ENCODE results near the gene TOX2. TPM values are rescaled to one million over a fixed set of nuclear protein-coding genes. Genes with fewer than 3 reads are reported as not detected.

TOX2 gene
- total RNA-seq, 2 donors from 2014 or later, result 2.4 to 3.4 TPM

GRCh38 chr20:44056010-44056698, 141.5 kb downstream of the TOX2 start:
- Histone ChIP-seq H3K9me3 (ENCODE audit: control insufficient read depth, low read length) (peaks cover 5% of the 10 kb centered on the region), H3K9ac (ENCODE audit: extremely low read depth, low read length, poor library complexity, severe bottlenecking) (no peak overlapping the region), H3K27ac (ENCODE audit: low read depth, low read length) (no peak overlapping the region), H3K4me3 (ENCODE audit: low read length) (no peak overlapping the region), H3K36me3 (ENCODE audit: control insufficient read depth, insufficient read depth, low read length) (no peaks in the 10 kb centered on the region), H3K4me1 (ENCODE audit: control insufficient read depth, insufficient read depth, low read length) (no peaks in the 10 kb centered on the region), H3K27me3 (ENCODE audit: control insufficient read depth, insufficient read depth, low read length, poor library complexity, severe bottlenecking) (no peaks in the 10 kb centered on the region)
- Mint-ChIP-seq H3K4me1 (peaks cover 5% of the 10 kb centered on the region), H3K4me3 (no peak overlapping the region), H3K27ac (no peak overlapping the region), H3K36me3 (ENCODE audit: low read depth) (no peaks in the 10 kb centered on the region), H3K27me3 (ENCODE audit: insufficient read depth) (no peaks in the 10 kb centered on the region), H3K9me3 (peaks cover 3% of the 10 kb centered on the region)
- peak; percentile 88 for TF ChIP-seq CTCF (conservative IDR thresholded peaks at IDR 0.05)
- 71 to 88% methylated on average over 7 to 13 of the region's 13 CpGs for WGBS, 2 experiments (ENCODE audit: insufficient coverage in 1 of 2, insufficient read length in 1 of 2)
- peak; percentile 89 for DNase-seq

- H3K27ac Mint-ChIP-seq, result no peak overlapping the region
- no peaks in the 10 kb centered on the region for H3K27me3 ChIP-seq (ENCODE audit: control insufficient read depth, insufficient read depth, low read length, poor library complexity, severe bottlenecking)
- no peak overlapping the region for H3K4me3 ChIP-seq (ENCODE audit: low read length)
- WGBS, 2 experiments (ENCODE audit: insufficient coverage in 1 of 2, insufficient read length in 1 of 2), result 87 to 88% methylated on average over 5 of the region's 5 CpGs
- H3K4me1 Mint-ChIP-seq, result peaks cover 5% of the 10 kb centered on the region
- H3K9me3 Mint-ChIP-seq, result peaks cover 3% of the 10 kb centered on the region
- no peak overlapping the region for H3K27ac ChIP-seq (ENCODE audit: low read depth, low read length)
- H3K9me3 ChIP-seq (ENCODE audit: control insufficient read depth, low read length), result peaks cover 5% of the 10 kb centered on the region
- H3K36me3 Mint-ChIP-seq (ENCODE audit: low read depth), result no peaks in the 10 kb centered on the region
- H3K9ac ChIP-seq (ENCODE audit: extremely low read depth, low read length, poor library complexity, severe bottlenecking), result no peak overlapping the region
- peak; percentile 52 for DNase-seq
- no peaks in the 10 kb centered on the region for H3K27me3 Mint-ChIP-seq (ENCODE audit: insufficient read depth)
- no peak for TF ChIP-seq CTCF (conservative IDR thresholded peaks at IDR 0.05)
- H3K36me3 ChIP-seq (ENCODE audit: control insufficient read depth, insufficient read depth, low read length), result no peaks in the 10 kb centered on the region
- H3K4me3 Mint-ChIP-seq, result no peak overlapping the region
- no peaks in the 10 kb centered on the region for H3K4me1 ChIP-seq (ENCODE audit: control insufficient read depth, insufficient read depth, low read length)
These were observed 143.3 kb downstream of the TOX2 start for GRCh38 chr20:44057698-44058675.

- no peaks in the 10 kb centered on the region for H3K4me1 ChIP-seq (ENCODE audit: control insufficient read depth, insufficient read depth, low read length)
- H3K4me3 ChIP-seq (ENCODE audit: low read length), result no peak overlapping the region
- no peak overlapping the region for H3K27ac ChIP-seq (ENCODE audit: low read depth, low read length)
- WGBS, 2 experiments (ENCODE audit: insufficient coverage in 1 of 2, insufficient read length in 1 of 2), result 93 to 95% methylated on average over 13 to 17 of the region's 17 CpGs
- H3K9ac ChIP-seq (ENCODE audit: extremely low read depth, low read length, poor library complexity, severe bottlenecking), result no peak overlapping the region
- no peaks in the 10 kb centered on the region for H3K36me3 Mint-ChIP-seq (ENCODE audit: low read depth)
- H3K9me3 Mint-ChIP-seq, result no peaks in the 10 kb centered on the region
- no peaks in the 10 kb centered on the region for H3K36me3 ChIP-seq (ENCODE audit: control insufficient read depth, insufficient read depth, low read length)
- no peak overlapping the region for H3K27ac Mint-ChIP-seq
- H3K4me1 Mint-ChIP-seq, result peaks cover 6% of the 10 kb centered on the region
- H3K4me3 Mint-ChIP-seq, result no peak overlapping the region
- TF ChIP-seq CTCF (conservative IDR thresholded peaks at IDR 0.05), result no peak
- DNase-seq, result peak; percentile 28
- no peaks in the 10 kb centered on the region for H3K27me3 ChIP-seq (ENCODE audit: control insufficient read depth, insufficient read depth, low read length, poor library complexity, severe bottlenecking)
- no peaks in the 10 kb centered on the region for H3K9me3 ChIP-seq (ENCODE audit: control insufficient read depth, low read length)
- no peaks in the 10 kb centered on the region for H3K27me3 Mint-ChIP-seq (ENCODE audit: insufficient read depth)
These were observed 150.1 kb downstream of the TOX2 start for GRCh38 chr20:44064501-44065400.
